H1 (cell line): Measurements from ENCODE around the gene ZNF500. TPM values are rescaled to one million over a fixed set of nuclear protein-coding genes. Genes with fewer than 3 reads are reported as not detected.
A peak's percentile ranks its signal among the peaks of the same experiment; 100 is the strongest.

Source experiments
- CTCF ChIA-PET: fragments of 300-600 bp; sonication (Branson Sonifier 250); formaldehyde crosslinking; loops from one replicate; lab custom pipeline; 2021; ENCODE audit not compliant: partially characterized antibody; lab: Charles Lee
- POLR2A ChIA-PET: fragments of 300-600 bp; sonication (Branson Sonifier 250); formaldehyde crosslinking; loops from one replicate; lab custom pipeline; 2021; ENCODE audit warnings: inconsistent platforms; ENCODE audit not compliant: partially characterized antibody; lab: Charles Lee
- DNase-seq, 2 experiments: peaks; one replicate each; pipeline versions ENCODE4 v3.0.0 to v3.0.0-alpha.2; 2010 to 2022; ENCODE audit warnings: low spot score in 2 of 2, low read depth in 1 of 2, mixed read lengths in 1 of 2
- FAIRE-seq: peaks from 2 replicates; lab custom pipeline; 2011; peaks lifted over from hg19 to GRCh38; lab: Jason Lieb, UNC
- H2AFZ ChIP-seq: 2 replicates; pipeline ENCODE4 v1.8.1; 2012; ENCODE audit warnings: low read length, inconsistent platforms
- H2AK5ac ChIP-seq: 2 replicates; pipeline ENCODE4 v1.6.1; 2013; ENCODE audit warnings: low read depth, low read length
- H2BK120ac ChIP-seq: replicated peaks from 2 replicates; pipeline ENCODE3; 2013; ENCODE audit warnings: low read depth, low read length, inconsistent platforms
- H2BK12ac ChIP-seq: 2 replicates; pipeline ENCODE4 v1.6.1; 2013; ENCODE audit warnings: low read depth, low read length
- H2BK15ac ChIP-seq: 2 replicates; pipeline ENCODE4 v1.6.1; 2013; ENCODE audit warnings: low read length
- H2BK20ac ChIP-seq: 2 replicates; pipeline ENCODE4 v1.6.1; 2013; ENCODE audit warnings: low read length
- H2BK5ac ChIP-seq: 2 replicates; pipeline ENCODE4 v1.6.1; 2013; ENCODE audit warnings: low read depth, low read length
- H3K14ac ChIP-seq: 2 replicates; pipeline ENCODE4 v1.6.1; 2013; ENCODE audit warnings: inconsistent platforms; ENCODE audit not compliant: insufficient read length
- H3K18ac ChIP-seq: 2 replicates; pipeline ENCODE4 v1.6.1; 2013; ENCODE audit warnings: low read length; ENCODE audit errors: extremely low read depth
- H3K23ac ChIP-seq: 2 replicates; pipeline ENCODE4 v1.6.1; 2013; ENCODE audit warnings: inconsistent platforms; ENCODE audit not compliant: insufficient read length
- H3K23me2 ChIP-seq: 2 replicates; pipeline ENCODE4 v1.6.1; 2013; ENCODE audit warnings: low read depth, low read length
- H3K27ac ChIP-seq: 2 replicates; pipeline ENCODE4 v1.6.1; 2011; ENCODE audit warnings: low read depth, low read length, inconsistent platforms
- H3K27me3 ChIP-seq, 4 experiments: replicated peaks in 1 of 4; 1 replicate in 1 of 4; 2 replicates in 3 of 4; pipeline versions ENCODE4 v1.6.1 to v1.8.1; 2011 to 2013; ENCODE audit warnings: low read length in 3 of 4, mild to moderate bottlenecking in 3 of 4, inconsistent platforms in 2 of 4, mixed read lengths in 2 of 4, moderate library complexity in 1 of 4; ENCODE audit not compliant: control insufficient read depth in 3 of 4, insufficient read depth in 3 of 4; ENCODE audit errors: extremely low read depth in 1 of 4
- H3K36me3 ChIP-seq, 4 experiments: 2 replicates each; pipeline versions ENCODE4 v1.6.1 to v1.8.1; 2011 to 2013; ENCODE audit warnings: mild to moderate bottlenecking in 4 of 4, low read length in 3 of 4, moderate library complexity in 2 of 4, control low read depth in 1 of 4, inconsistent platforms in 1 of 4; ENCODE audit not compliant: insufficient read depth in 4 of 4, control insufficient read depth in 2 of 4
- H3K4ac ChIP-seq: replicated peaks from 2 replicates; pipeline ENCODE3; 2013; ENCODE audit warnings: low read length, low read depth, mixed read lengths, inconsistent platforms; ENCODE audit not compliant: insufficient read length
- H3K4me1 ChIP-seq, 4 experiments: replicated peaks in 1 of 4; 1 replicate in 1 of 4; 2 replicates in 3 of 4; pipeline versions ENCODE4 v1.6.1 to v1.8.1; 2011 to 2013; ENCODE audit warnings: low read length in 3 of 4, inconsistent platforms in 2 of 4, mixed read lengths in 1 of 4; ENCODE audit not compliant: insufficient read depth in 4 of 4, control insufficient read depth in 3 of 4
- H3K4me2 ChIP-seq, 2 experiments: 2 replicates each; pipeline versions ENCODE4 v1.6.1 to v1.8.1; 2011 to 2013; ENCODE audit warnings: low read depth in 2 of 2, low read length in 2 of 2, control low read depth in 1 of 2, inconsistent platforms in 1 of 2, mild to moderate bottlenecking in 1 of 2; ENCODE audit not compliant: insufficient read depth in 1 of 2
- H3K4me3 ChIP-seq, 4 experiments: fragments of 200-600, 300-600 bp in 1 of 4; sonication (generic), shearing (Covaris generic), sonication (Bioruptor Twin) in 1 of 4; 2 replicates each; pipeline versions ENCODE4 v1.5.1 to v1.8.1; 2011 to 2016; ENCODE audit warnings: low read length in 4 of 4, low read depth in 3 of 4, control low read depth in 2 of 4, inconsistent platforms in 2 of 4, mild to moderate bottlenecking in 2 of 4, mixed read lengths in 1 of 4, moderate library complexity in 1 of 4; ENCODE audit not compliant: insufficient read depth in 2 of 4; ENCODE audit errors: extremely low read depth in 1 of 4
- H3K56ac ChIP-seq: replicated peaks from 2 replicates; pipeline ENCODE3; 2013; ENCODE audit warnings: low read depth, mild to moderate bottlenecking, mixed read lengths, low read length, inconsistent platforms; ENCODE audit not compliant: insufficient read length
- H3K79me1 ChIP-seq: 2 replicates; pipeline ENCODE4 v1.6.1; 2013; ENCODE audit warnings: low read depth, low read length, control low read depth
- H3K79me2 ChIP-seq, 2 experiments: 2 replicates each; pipeline versions ENCODE4 v1.6.1 to v1.8.1; 2012 to 2013; ENCODE audit warnings: low read length in 2 of 2, mild to moderate bottlenecking in 2 of 2, inconsistent platforms in 1 of 2; ENCODE audit not compliant: insufficient read depth in 2 of 2, control insufficient read depth in 1 of 2
- H3K9ac ChIP-seq, 4 experiments: replicated peaks in 1 of 4; 1 replicate in 1 of 4; 2 replicates in 3 of 4; pipeline versions ENCODE4 v1.6.1 to v1.8.1; 2011 to 2013; ENCODE audit warnings: low read depth in 3 of 4, low read length in 3 of 4, control low read depth in 2 of 4, mild to moderate bottlenecking in 2 of 4, moderate library complexity in 2 of 4, inconsistent platforms in 1 of 4; ENCODE audit errors: extremely low read depth in 1 of 4
- H3K9me3 ChIP-seq, 2 experiments: 2 replicates each; pipeline versions ENCODE4 v1.6.1 to v1.8.1; 2012 to 2013; ENCODE audit warnings: mild to moderate bottlenecking in 2 of 2, moderate library complexity in 2 of 2, control low read depth in 1 of 2, inconsistent platforms in 1 of 2, low read depth in 1 of 2, low read length in 1 of 2, mixed read lengths in 1 of 2; ENCODE audit not compliant: insufficient read depth in 2 of 2
- H4K20me1 ChIP-seq, 2 experiments: replicated peaks in 1 of 2; 2 replicates each; pipeline versions ENCODE3 to v1.8.1; 2011 to 2013; ENCODE audit warnings: inconsistent platforms in 2 of 2, low read length in 2 of 2, mild to moderate bottlenecking in 1 of 2; ENCODE audit not compliant: insufficient read depth in 2 of 2, control insufficient read depth in 1 of 2
- H4K5ac ChIP-seq: 2 replicates; pipeline ENCODE4 v1.6.1; 2013; ENCODE audit warnings: low read length, low read depth, mixed read lengths, inconsistent platforms; ENCODE audit not compliant: insufficient read length
- H4K8ac ChIP-seq: 2 replicates; pipeline ENCODE4 v1.8.0; 2013; ENCODE audit warnings: mild to moderate bottlenecking, moderate library complexity, low read length, inconsistent platforms; ENCODE audit not compliant: insufficient read depth; ENCODE audit errors: extremely low read depth
- H4K91ac ChIP-seq: replicated peaks from 2 replicates; pipeline ENCODE3; 2013; ENCODE audit warnings: low read length, mixed read lengths, inconsistent platforms; ENCODE audit not compliant: insufficient read length
- ASH2L ChIP-seq: fragments of 200-600, 300-600 bp; sonication (generic); IDR thresholded peaks from one replicate; pipeline ENCODE4 v1.7.1; 2017; ENCODE audit warnings: low read length
- CHD2 ChIP-seq: IDR thresholded peaks from 2 replicates; pipeline ENCODE4 v1.6.1; 2012; ENCODE audit warnings: low read length, improper control_type of control experiment
- HDAC6 ChIP-seq: IDR thresholded peaks from one replicate; pipeline ENCODE4 v1.7.1; 2012; ENCODE audit warnings: low read depth, mild to moderate bottlenecking, inconsistent platforms, low read length, moderate library complexity
- JUND ChIP-seq: IDR thresholded peaks from 2 replicates; pipeline ENCODE4 v1.6.1; 2011; ENCODE audit warnings: mild to moderate bottlenecking, improper control_type of control experiment, low read length
- MAFK ChIP-seq: IDR thresholded peaks from 2 replicates; pipeline ENCODE4 v1.6.1; 2012; ENCODE audit warnings: low read depth, mild to moderate bottlenecking, improper control_type of control experiment, low read length
- SIX5 ChIP-seq: IDR thresholded peaks from 2 replicates; pipeline ENCODE4 v1.6.1; 2011; ENCODE audit warnings: mild to moderate bottlenecking, low read depth, low read length
- TAF1 ChIP-seq: IDR thresholded peaks from 2 replicates; pipeline ENCODE4 v1.6.1; 2011; ENCODE audit warnings: mild to moderate bottlenecking, low read depth, low read length
- TAF7 ChIP-seq: optimal IDR thresholded peaks from 2 replicates; pipeline ENCODE3; 2011; ENCODE audit warnings: low read depth, mild to moderate bottlenecking, inconsistent platforms, low read length, moderate library complexity, borderline replicate concordance
- TEAD4 ChIP-seq: IDR thresholded peaks from 2 replicates; pipeline ENCODE4 v1.6.1; 2012; ENCODE audit warnings: low read depth, low read length, inconsistent platforms, mixed read lengths
- WGBS, 2 experiments: shearing (Covaris generic) in 1 of 2; methylation state at CpG; one replicate each; pipeline versions ENCODE4 v1.1.6 to v1.1.7; 2013 to 2015; ENCODE audit warnings: low lambda C conversion rate in 2 of 2, mixed read lengths in 2 of 2, inconsistent platforms in 1 of 2, low coverage in 1 of 2, missing lambda C conversion rate in 1 of 2; ENCODE audit not compliant: insufficient replicate concordance in 2 of 2, insufficient coverage in 1 of 2, insufficient read length in 1 of 2; ENCODE audit errors: extremely low coverage in 1 of 2, missing lambda C conversion rate in 1 of 2; 5-methylcytosine and 5-hydroxymethylcytosine counted together
- polyA plus RNA-seq, 7 experiments: library from polyadenylated mRNA; depleted of rRNA in 3 of 7; stranded (reverse) in 5 of 7; unstranded in 2 of 7; fragments of >200 nt in 5 of 7; fragments of 200-250 nt in 2 of 7; gene quantifications; 1 replicate in 5 of 7; 2 replicates in 1 of 7; 4 replicates in 1 of 7; pipeline versions ENCODE4 v1.2.1 to v1.2.3, GENCODE V29; 2011 to 2013; ENCODE audit warnings: missing spikeins in 2 of 7, mixed read lengths in 2 of 7
- total RNA-seq: library from RNA; stranded (reverse); fragmentation: NEBNext Ultra II Directional; extraction: Animal tissue kit (Norgen Biotek cat#: 25700); gene quantifications from 2 replicates; pipeline ENCODE4 v1.2.1, GENCODE V29; 2021

The ZNF500 gene
- total and polyA plus RNA-seq, 2 of the 8 experiments (the other 6 are each of a cell fraction or from before 2014, with no cell fraction given), result 10.3 to 10.4 TPM

DNA sequence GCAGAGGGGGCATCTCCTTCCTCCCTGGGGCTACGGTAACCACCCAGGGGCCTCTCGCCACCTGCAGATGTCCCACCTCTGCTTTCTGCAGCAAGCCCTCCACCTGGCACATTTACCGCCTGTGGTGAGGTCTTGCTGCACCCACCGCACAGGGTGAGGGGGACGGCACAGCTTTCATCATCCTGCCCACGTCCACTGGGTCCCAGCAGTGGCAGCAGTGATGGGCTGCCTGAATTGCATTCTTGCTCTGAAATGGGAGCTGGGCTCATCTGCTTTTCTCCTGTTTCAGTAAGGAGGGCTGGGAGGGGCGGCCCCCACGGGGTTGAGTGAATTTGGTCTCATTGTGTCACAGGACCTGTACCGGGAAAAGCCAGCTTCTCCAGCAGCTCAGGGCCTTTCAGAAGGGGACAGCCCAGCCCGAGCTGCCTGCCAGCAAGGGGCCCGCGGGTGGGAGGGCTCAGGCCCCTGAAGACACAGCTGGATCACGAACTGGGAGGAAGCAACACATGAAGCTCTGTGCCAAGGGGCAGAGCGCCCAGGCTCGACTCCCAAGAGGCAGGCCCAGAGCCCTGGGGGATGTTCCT is 19.9 kb downstream of the ZNF500 start:
- peak overlapping the region; percentile 75; the same call in 1 of the 2 replicates for H2AK5ac ChIP-seq
- FAIRE-seq, result no peak

More for the DNA sequence above, 19.9 kb downstream of the ZNF500 start:
- no peak for DNase-seq
- Histone ChIP-seq H2BK120ac (no peak overlapping the region), H3K14ac (no peak overlapping the region), H3K23me2 (no peaks in the 10 kb centered on the region), H2BK12ac (0 out of 2 replicates have a peak overlapping the region, but pooled peaks have one; percentile 39), H3K9me3 (no peaks in the 10 kb centered on the region), H3K9ac (no peak overlapping the region), H3K27ac (no peak overlapping the region), H2BK15ac (no peak overlapping the region), H3K56ac (no peak overlapping the region), H3K4ac (no peak overlapping the region), H4K91ac (no peak overlapping the region), H3K79me2 (no peaks in the 10 kb centered on the region), H3K23ac (no peak overlapping the region), H3K4me2 (no peak overlapping the region), H3K18ac (no peak overlapping the region), H3K79me1 (no peaks in the 10 kb centered on the region), H4K5ac (no peak overlapping the region), H3K4me1 (peaks cover 4 to 9% (median 6%) of the 10 kb centered on the region in 4 experiments), H2BK20ac (no peak overlapping the region), H3K4me3 (no peak overlapping the region), H4K20me1 (no peaks in the 10 kb centered on the region), H2BK5ac (no peak overlapping the region), H2AFZ (no peak overlapping the region), H3K36me3 (peaks cover 2 to 10% (median 6%) of the 10 kb centered on the region in 4 experiments; a peak in 5 of 8 replicates), H4K8ac (peak overlapping the region; percentile 75; the same call in 1 of the 2 replicates), H3K27me3 (no peaks in the 10 kb centered on the region)
- CTCF ChIA-PET, result interaction anchor here (0.8 to 1.7 kb wide), 4 partner anchors 10 to 51 kb away, joined by 3 to 6 read pairs (median 3); no protein-coding TSS in a partner anchor
- WGBS, 2 experiments, result 90% methylated on average over 14 of the region's 15 CpGs; no CpG with 5 or more reads in 1 of the 2 experiments
- POLR2A ChIA-PET, result interaction anchor here (0.7 to 3.2 kb wide), 9 partner anchors 11 to 80 kb away, joined by 3 to 30 read pairs (median 4); partner anchors contain the start of genes ANKS3, DNAAF8 and SMIM22
- TF ChIP-seq ASH2L (no peak), JUND (no peak), TEAD4 (no peak), SIX5 (no peak), MAFK (no peak), TAF7 (no peak), HDAC6 (no peak), CHD2 (no peak), TAF1 (no peak)
